ENCODE results near the gene SLC41A2. TPM values are rescaled to one million over a fixed set of nuclear protein-coding genes. Genes with fewer than 3 reads are reported as not detected.

Gene SLC41A2
- total and polyA plus RNA-seq, 3 donors from 2014 or later: 21.9 to 49.5 (median 31.6) TPM

DNA sequence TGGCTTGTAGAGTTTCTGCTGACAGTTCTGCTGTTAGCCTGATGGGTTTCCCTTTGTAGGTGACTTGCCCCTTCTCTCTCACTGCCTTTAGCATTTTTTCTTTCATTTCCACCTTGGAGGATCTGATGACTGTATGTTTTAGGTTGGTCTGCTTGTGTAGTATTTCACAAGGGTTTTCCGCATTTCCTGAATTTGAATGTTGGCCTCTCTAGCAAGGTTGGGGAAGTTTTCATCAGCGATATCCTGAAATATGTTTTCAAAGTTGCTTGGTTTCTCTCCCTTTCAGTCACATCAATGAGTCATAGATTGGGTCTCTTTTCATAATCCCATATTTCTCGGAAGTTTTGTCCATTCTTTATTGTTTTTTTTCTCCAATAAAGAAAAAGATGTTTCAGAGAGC is 39.5 kb upstream of the SLC41A2 start:
- Histone ChIP-seq H3K9me3 (no peaks in the 10 kb centered on the region), H3K36me3 (ENCODE audit: low read depth, missing control alignments) (no peaks in the 10 kb centered on the region), H3K4me1 (no peaks in the 10 kb centered on the region), H3K4me3 (no peak overlapping the region), H3K27ac (no peak overlapping the region), H3K27me3 (no peaks in the 10 kb centered on the region)
- intact Hi-C loops (cut with DNase I; ENCODE audit: low total_unique reads): no loop called here
- WGBS, 2 donors: 87 to 97% methylated on average over 3 of the region's 3 CpGs
- TF ChIP-seq POLR2A (IDR thresholded peaks at IDR 0.05): no peak
- TF ChIP-seq, protein P1, sequence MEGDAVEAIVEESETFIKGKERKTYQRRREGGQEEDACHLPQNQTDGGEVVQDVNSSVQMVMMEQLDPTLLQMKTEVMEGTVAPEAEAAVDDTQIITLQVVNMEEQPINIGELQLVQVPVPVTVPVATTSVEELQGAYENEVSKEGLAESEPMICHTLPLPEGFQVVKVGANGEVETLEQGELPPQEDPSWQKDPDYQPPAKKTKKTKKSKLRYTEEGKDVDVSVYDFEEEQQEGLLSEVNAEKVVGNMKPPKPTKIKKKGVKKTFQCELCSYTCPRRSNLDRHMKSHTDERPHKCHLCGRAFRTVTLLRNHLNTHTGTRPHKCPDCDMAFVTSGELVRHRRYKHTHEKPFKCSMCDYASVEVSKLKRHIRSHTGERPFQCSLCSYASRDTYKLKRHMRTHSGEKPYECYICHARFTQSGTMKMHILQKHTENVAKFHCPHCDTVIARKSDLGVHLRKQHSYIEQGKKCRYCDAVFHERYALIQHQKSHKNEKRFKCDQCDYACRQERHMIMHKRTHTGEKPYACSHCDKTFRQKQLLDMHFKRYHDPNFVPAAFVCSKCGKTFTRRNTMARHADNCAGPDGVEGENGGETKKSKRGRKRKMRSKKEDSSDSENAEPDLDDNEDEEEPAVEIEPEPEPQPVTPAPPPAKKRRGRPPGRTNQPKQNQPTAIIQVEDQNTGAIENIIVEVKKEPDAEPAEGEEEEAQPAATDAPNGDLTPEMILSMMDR (IDR thresholded peaks at IDR 0.05): no peak
- DNase-seq: no peak

DNA sequence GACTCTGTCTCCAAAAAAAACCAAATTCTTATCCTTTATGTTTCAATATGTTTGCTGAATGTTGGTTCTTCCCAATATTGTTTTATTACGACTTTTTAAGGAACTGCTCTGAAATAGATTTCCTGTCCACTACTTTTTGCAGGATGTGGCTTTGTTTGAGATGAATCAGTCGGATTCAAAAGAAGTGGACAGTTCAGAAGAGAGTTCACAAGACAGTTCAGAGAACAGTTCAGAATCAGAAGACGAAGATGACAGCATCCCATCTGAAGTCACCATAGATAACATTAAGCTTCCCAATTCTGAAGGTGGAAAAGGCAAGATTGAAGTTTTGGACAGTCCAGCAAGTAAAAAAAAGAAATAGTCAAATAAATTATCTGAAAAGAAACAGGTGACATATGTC is 36.2 kb upstream of the SLC41A2 start:
- DNase-seq: no peak
- intact Hi-C loops (cut with DNase I; ENCODE audit: low total_unique reads): no loop called here
- TF ChIP-seq, protein P1 (IDR thresholded peaks at IDR 0.05): no peak
- no peak for TF ChIP-seq POLR2A (IDR thresholded peaks at IDR 0.05)
- 80 to 87% methylated on average over 3 of the region's 3 CpGs for WGBS, 2 donors
- Histone ChIP-seq H3K4me3 (no peak overlapping the region), H3K9me3 (no peaks in the 10 kb centered on the region), H3K27me3 (no peaks in the 10 kb centered on the region), H3K4me1 (no peaks in the 10 kb centered on the region), H3K36me3 (ENCODE audit: low read depth, missing control alignments) (no peaks in the 10 kb centered on the region), H3K27ac (no peak overlapping the region)

DNA sequence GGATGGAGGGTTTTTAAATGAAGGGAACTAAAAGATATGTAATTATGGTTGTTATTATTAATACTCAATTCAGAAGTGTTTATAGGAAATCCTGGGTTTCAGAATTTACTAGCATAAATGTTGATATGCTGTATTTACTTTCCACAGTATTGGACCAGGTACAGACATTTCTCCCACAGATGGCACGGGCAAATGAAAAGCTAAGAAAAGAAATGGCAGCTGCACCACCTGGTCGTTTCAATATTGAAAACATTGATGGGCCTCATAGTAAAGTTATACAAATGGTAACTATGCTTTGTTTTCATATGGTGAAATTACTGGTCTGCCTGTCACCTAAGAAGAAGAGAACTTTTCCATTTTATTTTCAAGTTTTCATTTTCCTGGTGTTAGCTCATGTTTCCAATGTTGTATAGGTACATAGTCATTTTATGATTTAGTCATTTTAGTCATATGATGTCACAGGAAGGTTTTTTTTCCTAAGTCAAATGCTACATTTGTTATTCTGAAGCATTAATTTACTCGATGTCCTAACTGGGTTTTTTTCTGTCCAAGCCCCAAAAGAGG is 33.6 kb upstream of the SLC41A2 start:
- Histone ChIP-seq H3K27ac (no peak overlapping the region), H3K27me3 (no peaks in the 10 kb centered on the region), H3K4me3 (no peak overlapping the region), H3K4me1 (peaks cover 7% of the 10 kb centered on the region), H3K9me3 (no peaks in the 10 kb centered on the region), H3K36me3 (ENCODE audit: low read depth, missing control alignments) (no peaks in the 10 kb centered on the region)
- no peak for DNase-seq
- TF ChIP-seq, protein P1 (IDR thresholded peaks at IDR 0.05): no peak
- TF ChIP-seq POLR2A (IDR thresholded peaks at IDR 0.05): no peak
- intact Hi-C loops (cut with DNase I; ENCODE audit: low total_unique reads): no loop called here
- WGBS, 2 donors: 84 to 86% methylated on average over 3 of the region's 3 CpGs

DNA sequence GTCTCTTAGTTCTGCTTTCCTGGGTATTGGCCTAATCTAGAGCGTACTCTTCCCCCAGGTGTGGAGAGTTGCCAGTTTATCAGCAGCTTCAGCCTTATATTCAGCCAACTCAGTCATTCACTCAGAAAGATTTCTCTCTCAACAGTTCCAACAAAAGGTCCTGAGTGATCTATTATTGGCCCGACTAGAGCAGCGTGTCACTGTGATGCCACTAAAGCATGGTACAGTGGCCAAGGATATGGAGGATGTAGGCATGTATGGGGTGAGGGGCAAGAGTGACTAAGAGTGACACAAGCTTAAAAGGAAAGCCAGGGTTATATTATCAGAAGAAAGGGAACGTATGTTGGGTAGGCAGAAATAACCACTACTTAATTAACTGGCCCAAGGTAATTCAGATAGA is 32.9 kb upstream of the SLC41A2 start:
- DNase-seq: no peak
- 92 to 98% methylated on average over 4 of the region's 4 CpGs for WGBS, 2 donors
- no peak for TF ChIP-seq POLR2A (IDR thresholded peaks at IDR 0.05)
- TF ChIP-seq, protein P1 (IDR thresholded peaks at IDR 0.05): no peak
- H3K36me3 ChIP-seq (ENCODE audit: low read depth, missing control alignments): no peaks in the 10 kb centered on the region
- no peak overlapping the region for H3K4me3 ChIP-seq
- peaks cover 7% of the 10 kb centered on the region for H3K4me1 ChIP-seq
- no peaks in the 10 kb centered on the region for H3K27me3 ChIP-seq
- H3K27ac ChIP-seq: no peak overlapping the region
- intact Hi-C loops (cut with DNase I; ENCODE audit: low total_unique reads): no loop called here
- H3K9me3 ChIP-seq: no peaks in the 10 kb centered on the region

Data from testis (tissue), 3 donors.